HCT116 (cell line): Measurements from ENCODE around the gene ACOT2. TPM values are rescaled to one million over a fixed set of nuclear protein-coding genes. Genes with fewer than 3 reads are reported as not detected.

Source experiments
- ATAC-seq: fragments of 200-7000 bp; cut with Tn5 transposase; 2 replicates; pipeline ENCODE4 v1.9.1; 2020; ENCODE audit warnings: mild to moderate bottlenecking, moderate library complexity
- BruUV-seq: library from RNA; stranded (reverse); fragments of 400-500 nt; replicated peaks from 2 replicates; lab custom pipeline; 2021; lab: Mats Ljungman, UMichigan
- CTCF ChIA-PET: fragments of 300-600 bp; sonication (Branson Sonifier 250); formaldehyde crosslinking; loops from one replicate; lab custom pipeline; 2021; ENCODE audit warnings: antibody characterized with exemption; lab: Charles Lee
- POLR2A ChIA-PET: fragments of 300-600, 350-600 bp; sonication (Branson Sonifier 250); formaldehyde crosslinking; loops from one replicate; lab custom pipeline; 2021; ENCODE audit warnings: antibody characterized with exemption; lab: Charles Lee
- RAD21 ChIA-PET, 2 experiments: fragments of 300-600 bp; sonication (Branson Sonifier 250); formaldehyde crosslinking; loops; one replicate each; lab custom pipeline; 2023; ENCODE audit warnings: low total read pairs in 2 of 2; ENCODE audit not compliant: uncharacterized antibody in 2 of 2, unreplicated experiment in 2 of 2, low non-redundant PET in 1 of 2; lab: Charles Lee
- DNase-seq: peaks from one replicate; pipeline ENCODE4 v3.0.0-alpha.2; 2010; ENCODE audit warnings: low read depth, low spot score
- H2AFZ ChIP-seq: fragments of 200-600 bp; shearing (Covaris generic), sonication (generic); 2 replicates; pipeline ENCODE4 v1.6.1; 2017; ENCODE audit warnings: low read depth, mixed run types, mixed read lengths, antibody characterized with exemption, low read length; ENCODE audit not compliant: poor library complexity, severe bottlenecking
- H3K27ac ChIP-seq: 2 replicates; pipeline ENCODE4 v1.5.1; 2012; ENCODE audit warnings: low read depth, low read length
- H3K27me3 ChIP-seq: fragments of 200-600 bp; sonication (generic); 2 replicates; pipeline ENCODE4 v1.6.1; 2016; ENCODE audit warnings: mixed run types, low read length, mixed read lengths; ENCODE audit not compliant: insufficient read depth
- H3K36me3 ChIP-seq, 2 experiments: fragments of 200-500 bp in 1 of 2; fragments of 200-600 bp in 1 of 2; sonication (Bioruptor generic) in 1 of 2; sonication (generic) in 1 of 2; 2 replicates each; pipeline versions ENCODE4 v1.5.1 to v1.6.1; 2014 to 2016; ENCODE audit warnings: low read length in 2 of 2, inconsistent platforms in 1 of 2, mixed read lengths in 1 of 2, mixed run types in 1 of 2; ENCODE audit not compliant: insufficient read depth in 2 of 2, control insufficient read depth in 1 of 2
- H3K4me1 ChIP-seq, 2 experiments: fragments of 200-600 bp in 1 of 2; sonication (generic) in 1 of 2; 2 replicates each; pipeline versions ENCODE4 v1.5.1 to v1.6.1; 2012 to 2017; ENCODE audit warnings: low read length in 2 of 2, inconsistent platforms in 1 of 2, mild to moderate bottlenecking in 1 of 2, mixed read lengths in 1 of 2, mixed run types in 1 of 2, moderate library complexity in 1 of 2; ENCODE audit not compliant: insufficient read depth in 2 of 2, control insufficient read depth in 1 of 2
- H3K4me2 ChIP-seq: fragments of 200-600 bp; sonication (generic); 2 replicates; pipeline ENCODE4 v1.6.1; 2017; ENCODE audit warnings: mixed run types, low read length, mixed read lengths
- H3K4me3 ChIP-seq, 2 experiments: fragments of 200-600 bp in 1 of 2; sonication (generic) in 1 of 2; replicated peaks in 1 of 2; 2 replicates each; pipeline ENCODE4 v1.5.1; 2011 to 2016; ENCODE audit warnings: low read length in 2 of 2, control low read depth in 1 of 2, low read depth in 1 of 2, mild to moderate bottlenecking in 1 of 2, mixed read lengths in 1 of 2, mixed run types in 1 of 2
- H3K79me2 ChIP-seq: fragments of 200-600 bp; sonication (generic); 2 replicates; pipeline ENCODE4 v1.6.1; 2017; ENCODE audit warnings: mild to moderate bottlenecking, mixed run types, low read length, moderate library complexity, mixed read lengths; ENCODE audit not compliant: insufficient read depth
- H3K9ac ChIP-seq: fragments of 200-600 bp; sonication (generic); 2 replicates; pipeline ENCODE4 v1.6.1; 2016; ENCODE audit warnings: low read length, mixed read lengths
- H3K9me2 ChIP-seq: fragments of 200-600 bp; sonication (generic), shearing (Covaris generic); 2 replicates; pipeline ENCODE4 v1.6.1; 2017; ENCODE audit warnings: mixed run types, mild to moderate bottlenecking, moderate library complexity; ENCODE audit not compliant: insufficient read depth
- H3K9me3 ChIP-seq, 2 experiments: fragments of 200-500 bp in 1 of 2; fragments of 200-600 bp in 1 of 2; sonication (Bioruptor generic) in 1 of 2; sonication (generic) in 1 of 2; 2 replicates each; pipeline ENCODE4 v1.6.1; 2014 to 2017; ENCODE audit warnings: low read length in 2 of 2, mixed read lengths in 2 of 2, inconsistent platforms in 1 of 2, low read depth in 1 of 2, mild to moderate bottlenecking in 1 of 2, mixed run types in 1 of 2, moderate library complexity in 1 of 2; ENCODE audit not compliant: control insufficient read depth in 1 of 2, insufficient read depth in 1 of 2
- H4K20me1 ChIP-seq: fragments of 200-600 bp; sonication (generic), shearing (Covaris generic); 2 replicates; pipeline ENCODE4 v1.6.1; 2017; ENCODE audit warnings: mixed run types, mild to moderate bottlenecking, moderate library complexity; ENCODE audit not compliant: insufficient read depth
- CBX3 ChIP-seq: IDR thresholded peaks from 2 replicates; pipeline ENCODE4 v1.6.1; 2012; ENCODE audit warnings: low read depth
- CEBPB ChIP-seq: IDR thresholded peaks from 2 replicates; pipeline ENCODE4 v1.6.1; 2012; ENCODE audit warnings: low read depth
- EZH2phosphoT487 ChIP-seq: fragments of 200-600 bp; IDR thresholded peaks from 2 replicates; pipeline ENCODE4 v1.6.1; 2018; ENCODE audit warnings: antibody characterized with exemption, borderline replicate concordance
- JUND ChIP-seq: IDR thresholded peaks from 2 replicates; pipeline ENCODE4 v1.6.1; 2012
- POLR2AphosphoS5 ChIP-seq: IDR thresholded peaks from 2 replicates; pipeline ENCODE4 v1.6.1; 2011; ENCODE audit warnings: mild to moderate bottlenecking, low read depth, low read length, moderate library complexity
- SIN3A ChIP-seq: IDR thresholded peaks from 2 replicates; pipeline ENCODE4 v1.6.1; 2012; ENCODE audit warnings: low read depth
- SRF ChIP-seq: IDR thresholded peaks from 2 replicates; pipeline ENCODE4 v1.6.1; 2012; ENCODE audit warnings: low read depth
- TCF7L2 ChIP-seq: IDR thresholded peaks from 2 replicates; pipeline ENCODE4 v1.7.0; 2011; ENCODE audit warnings: borderline replicate concordance, inconsistent platforms; ENCODE audit not compliant: insufficient read depth, insufficient read length; ENCODE audit errors: extremely low read depth
- intact Hi-C: fragments of 100-400 bp; cut with micrococcal nuclease; formaldehyde crosslinking; loops from 2 replicates; pipeline ENCODE4 v1.10.0; 2022
- total RNA-seq: library from RNA; stranded (reverse); gene quantifications from one replicate; pipeline ENCODE4 v1.2.1, GENCODE V29; 2021; ENCODE audit not compliant: unreplicated experiment
- TF ChIP-seq, protein P1 (sequence below): IDR thresholded peaks from 2 replicates; pipeline ENCODE4 v1.6.1; 2011; ENCODE audit warnings: mild to moderate bottlenecking, low read length, moderate library complexity; ENCODE audit not compliant: insufficient replicate concordance; ENCODE audit errors: extremely low read depth
- TF ChIP-seq, protein P2 (sequence below), 3 experiments: fragments of 200-600 bp in 1 of 3; sonication (generic) in 1 of 3; IDR thresholded peaks in 2 of 3; conservative IDR thresholded peaks in 1 of 3; 2 replicates each; pipeline ENCODE4 v1.5.1; 2012 to 2017; ENCODE audit warnings: low read depth in 2 of 3, low read length in 2 of 3, antibody characterized with exemption in 1 of 3, borderline replicate concordance in 1 of 3, control low read depth in 1 of 3, mild to moderate bottlenecking in 1 of 3, mixed read lengths in 1 of 3, mixed run types in 1 of 3, moderate library complexity in 1 of 3; ENCODE audit not compliant: insufficient read depth in 1 of 3

Gene ACOT2
- total RNA-seq, 1 experiment from 2014 or later = 0.44 TPM

DNA sequence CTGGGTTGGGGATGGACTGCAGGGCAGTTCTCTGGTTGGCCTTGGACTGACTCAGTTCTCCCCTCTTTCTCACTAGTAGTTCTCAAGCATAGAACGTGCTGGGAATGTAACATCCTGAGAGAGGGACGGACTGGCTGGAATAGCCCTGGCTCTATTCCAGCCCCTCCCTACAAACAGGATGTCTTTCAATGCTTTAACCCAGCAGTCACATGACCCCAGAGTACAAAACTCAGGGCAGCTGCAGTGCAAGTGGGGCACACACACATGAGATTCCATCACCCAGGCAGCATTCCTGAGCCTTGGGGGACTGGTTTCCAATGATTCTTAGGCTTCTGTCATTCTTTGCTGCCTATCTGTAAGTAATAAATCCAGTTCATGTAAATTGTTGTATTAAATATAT, 41.7 kb downstream of the ACOT2 start:
- H3K36me3 ChIP-seq = no peaks in the 10 kb centered on the region
- H3K9me3 ChIP-seq = no peaks in the 10 kb centered on the region
- TF ChIP-seq, protein P1, sequence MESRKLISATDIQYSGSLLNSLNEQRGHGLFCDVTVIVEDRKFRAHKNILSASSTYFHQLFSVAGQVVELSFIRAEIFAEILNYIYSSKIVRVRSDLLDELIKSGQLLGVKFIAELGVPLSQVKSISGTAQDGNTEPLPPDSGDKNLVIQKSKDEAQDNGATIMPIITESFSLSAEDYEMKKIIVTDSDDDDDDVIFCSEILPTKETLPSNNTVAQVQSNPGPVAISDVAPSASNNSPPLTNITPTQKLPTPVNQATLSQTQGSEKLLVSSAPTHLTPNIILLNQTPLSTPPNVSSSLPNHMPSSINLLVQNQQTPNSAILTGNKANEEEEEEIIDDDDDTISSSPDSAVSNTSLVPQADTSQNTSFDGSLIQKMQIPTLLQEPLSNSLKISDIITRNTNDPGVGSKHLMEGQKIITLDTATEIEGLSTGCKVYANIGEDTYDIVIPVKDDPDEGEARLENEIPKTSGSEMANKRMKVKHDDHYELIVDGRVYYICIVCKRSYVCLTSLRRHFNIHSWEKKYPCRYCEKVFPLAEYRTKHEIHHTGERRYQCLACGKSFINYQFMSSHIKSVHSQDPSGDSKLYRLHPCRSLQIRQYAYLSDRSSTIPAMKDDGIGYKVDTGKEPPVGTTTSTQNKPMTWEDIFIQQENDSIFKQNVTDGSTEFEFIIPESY = no peak
- TF ChIP-seq TCF7L2 = no peak
- no peak for TF ChIP-seq CBX3
- TF ChIP-seq POLR2AphosphoS5 = no peak
- no peak for TF ChIP-seq SIN3A
- TF ChIP-seq EZH2phosphoT487 = no peak
- no peak for TF ChIP-seq JUND
- TF ChIP-seq, protein P2, sequence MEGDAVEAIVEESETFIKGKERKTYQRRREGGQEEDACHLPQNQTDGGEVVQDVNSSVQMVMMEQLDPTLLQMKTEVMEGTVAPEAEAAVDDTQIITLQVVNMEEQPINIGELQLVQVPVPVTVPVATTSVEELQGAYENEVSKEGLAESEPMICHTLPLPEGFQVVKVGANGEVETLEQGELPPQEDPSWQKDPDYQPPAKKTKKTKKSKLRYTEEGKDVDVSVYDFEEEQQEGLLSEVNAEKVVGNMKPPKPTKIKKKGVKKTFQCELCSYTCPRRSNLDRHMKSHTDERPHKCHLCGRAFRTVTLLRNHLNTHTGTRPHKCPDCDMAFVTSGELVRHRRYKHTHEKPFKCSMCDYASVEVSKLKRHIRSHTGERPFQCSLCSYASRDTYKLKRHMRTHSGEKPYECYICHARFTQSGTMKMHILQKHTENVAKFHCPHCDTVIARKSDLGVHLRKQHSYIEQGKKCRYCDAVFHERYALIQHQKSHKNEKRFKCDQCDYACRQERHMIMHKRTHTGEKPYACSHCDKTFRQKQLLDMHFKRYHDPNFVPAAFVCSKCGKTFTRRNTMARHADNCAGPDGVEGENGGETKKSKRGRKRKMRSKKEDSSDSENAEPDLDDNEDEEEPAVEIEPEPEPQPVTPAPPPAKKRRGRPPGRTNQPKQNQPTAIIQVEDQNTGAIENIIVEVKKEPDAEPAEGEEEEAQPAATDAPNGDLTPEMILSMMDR (IDR thresholded peaks at IDR 0.05 in 2 of 3, conservative IDR thresholded peaks at IDR 0.05 in 1 of 3; ENCODE audit: borderline replicate concordance in 1 of 3, insufficient read depth in 1 of 3, low read depth in 2 of 3, low read length in 2 of 3) = no peak
- TF ChIP-seq CEBPB = no peak
- no peak for TF ChIP-seq SRF
- H3K4me1 ChIP-seq = peaks cover 0 to 13% of the 10 kb centered on the region in 2 experiments; a peak in 2 of 4 replicates
- ATAC-seq (no peak), DNase-seq (no peak)
- CTCF ChIA-PET = no interaction called here
- H3K9me2 ChIP-seq = no peaks in the 10 kb centered on the region
- RAD21 ChIA-PET = no interaction called here
- H3K4me2 ChIP-seq = no peak overlapping the region
- POLR2A ChIA-PET = no interaction called here
- no peaks in the 10 kb centered on the region for H3K79me2 ChIP-seq
- H3K9ac ChIP-seq = no peak overlapping the region
- H4K20me1 ChIP-seq = no peaks in the 10 kb centered on the region
- no TSS peak for BruUV-seq
- no peak overlapping the region for H3K27ac ChIP-seq
- no peak overlapping the region for H2AFZ ChIP-seq
- no peak overlapping the region for H3K4me3 ChIP-seq
- intact Hi-C loops = no loop called here
- no peaks in the 10 kb centered on the region for H3K27me3 ChIP-seq
